ES-I3 (cell line): Measurements from ENCODE around the gene NOTCH3.

Source experiments
- H3K36me3 ChIP-seq: 2 replicates; pipeline ENCODE4 v1.6.1; 2013; ENCODE audit warnings: mild to moderate bottlenecking, low read length, control low read depth, moderate library complexity; ENCODE audit not compliant: insufficient read depth
- H3K4me1 ChIP-seq: 2 replicates; pipeline ENCODE4 v1.6.1; 2013; ENCODE audit warnings: mild to moderate bottlenecking, control low read depth, low read length; ENCODE audit not compliant: insufficient read depth
- H3K9ac ChIP-seq: 2 replicates; pipeline ENCODE4 v1.6.1; 2013; ENCODE audit warnings: low read depth, mild to moderate bottlenecking, low read length, moderate library complexity
- H3K9me3 ChIP-seq: 2 replicates; pipeline ENCODE4 v1.6.1; 2013; ENCODE audit warnings: mild to moderate bottlenecking, low read length, moderate library complexity; ENCODE audit not compliant: control insufficient read depth, insufficient read depth

NOTCH3 gene

DNA sequence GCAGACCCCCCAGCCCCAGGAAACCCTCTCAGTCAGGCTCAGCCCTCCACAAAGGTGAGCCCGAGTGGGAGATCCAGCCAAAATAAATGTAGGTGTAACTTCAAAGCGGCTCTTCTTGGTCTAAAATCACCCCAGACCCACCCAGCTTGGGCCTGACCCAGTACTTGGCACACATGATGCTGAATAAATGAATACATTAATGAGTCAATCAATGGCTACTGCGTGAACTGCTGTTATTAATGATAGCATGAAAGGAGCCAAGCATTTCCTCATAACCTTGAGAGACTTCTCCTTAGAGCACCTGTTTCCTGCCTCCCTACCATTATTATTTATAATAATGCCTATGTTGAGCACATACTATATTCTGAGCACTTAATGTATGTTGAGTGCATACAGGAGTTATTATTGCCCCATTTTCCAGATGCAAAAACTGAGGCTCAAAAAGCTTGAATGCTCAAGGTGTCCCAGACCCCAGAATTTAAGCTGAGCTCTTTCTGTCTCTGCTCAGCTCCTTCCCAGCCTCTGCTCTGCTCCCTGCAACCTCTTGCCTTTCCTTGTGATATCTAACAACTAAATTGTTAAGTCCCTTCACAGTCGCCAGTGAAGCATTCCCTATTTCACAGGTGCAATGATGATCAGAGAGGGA, 4.3 kb downstream of the NOTCH3 start:
- Histone ChIP-seq H3K9me3 (no peaks in the 10 kb centered on the region), H3K36me3 (no peaks in the 10 kb centered on the region; the same call in none of the 2 replicates), H3K4me1 (peaks cover 4% of the 10 kb centered on the region), H3K9ac (peak overlapping the region; percentile 63; the same call in 1 of the 2 replicates)

DNA sequence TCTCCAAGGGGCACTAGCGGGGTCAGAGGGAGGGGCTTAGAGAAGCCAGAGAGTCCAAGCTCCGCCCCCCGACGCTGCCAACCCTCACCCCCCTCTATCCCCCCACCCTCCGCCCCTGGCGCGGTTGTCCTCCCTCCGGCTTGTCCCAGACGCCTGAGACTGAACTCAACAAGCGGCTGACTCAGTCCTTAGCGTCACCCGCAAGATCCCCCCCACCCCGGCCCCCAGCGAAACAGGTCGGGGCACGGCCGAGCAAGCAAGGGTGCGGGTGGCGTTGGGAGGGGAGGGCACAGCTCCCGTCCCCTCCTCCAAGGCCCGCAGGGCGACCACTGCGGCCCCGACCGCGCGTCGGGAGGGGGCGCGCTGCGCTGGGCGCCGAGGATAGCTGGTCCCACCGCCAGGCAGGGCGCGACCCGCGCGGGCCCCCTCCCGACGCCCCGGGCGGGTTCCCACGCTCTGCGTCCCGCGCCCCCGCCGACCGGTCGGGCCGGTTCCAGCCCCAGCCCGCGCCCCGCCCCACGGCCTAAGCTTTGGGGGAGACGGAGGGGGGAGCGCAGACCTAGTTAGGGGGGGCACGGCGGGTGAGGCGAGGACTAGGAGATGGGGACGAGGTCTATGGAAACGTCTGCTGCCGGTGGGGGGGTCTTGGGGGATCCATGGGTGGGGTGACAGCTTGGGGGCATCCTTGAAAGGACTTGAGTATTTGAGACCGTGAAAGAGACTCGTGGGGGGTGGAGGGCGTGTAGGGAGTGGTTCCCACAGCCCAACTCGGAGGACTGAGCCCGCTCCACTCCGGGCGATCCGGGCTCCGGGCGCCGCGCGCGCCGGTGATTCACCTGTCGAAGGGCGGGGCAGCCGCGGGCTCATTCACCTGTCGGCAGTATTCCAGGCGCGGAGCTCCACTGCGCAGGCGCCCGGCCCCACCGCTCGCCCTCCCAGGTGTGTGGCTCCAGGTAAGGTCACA, 5.1 kb downstream of the NOTCH3 start:
- peaks cover 4% of the 10 kb centered on the region for H3K4me1 ChIP-seq
- H3K36me3 ChIP-seq, result no peaks in the 10 kb centered on the region; the same call in none of the 2 replicates
- peak overlapping the region; percentile 63 for H3K9ac ChIP-seq
- no peaks in the 10 kb centered on the region for H3K9me3 ChIP-seq

DNA sequence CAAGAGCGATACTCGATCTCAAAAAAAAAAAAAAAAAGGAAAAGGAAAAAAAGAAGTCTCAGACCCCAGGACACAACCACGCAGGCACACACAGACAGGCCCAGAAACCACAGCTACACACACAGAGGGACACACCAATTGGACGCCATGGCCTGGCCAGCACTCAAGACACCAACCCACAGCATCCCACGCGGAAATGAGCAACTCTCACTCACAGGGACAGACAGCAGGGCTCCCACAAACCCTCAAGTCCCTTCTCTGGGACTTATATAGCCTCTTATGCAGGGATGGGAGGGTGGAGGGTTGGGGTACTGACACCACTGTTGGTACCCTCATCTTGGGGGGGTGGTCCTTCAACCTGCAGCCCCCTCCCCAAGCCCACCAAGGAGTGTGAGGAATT, 5.9 kb downstream of the NOTCH3 start:
- no peaks in the 10 kb centered on the region for H3K9me3 ChIP-seq
- peak overlapping the region; percentile 50 for H3K9ac ChIP-seq
- H3K4me1 ChIP-seq, result peaks cover 4% of the 10 kb centered on the region
- no peaks in the 10 kb centered on the region; the same call in none of the 2 replicates for H3K36me3 ChIP-seq

DNA sequence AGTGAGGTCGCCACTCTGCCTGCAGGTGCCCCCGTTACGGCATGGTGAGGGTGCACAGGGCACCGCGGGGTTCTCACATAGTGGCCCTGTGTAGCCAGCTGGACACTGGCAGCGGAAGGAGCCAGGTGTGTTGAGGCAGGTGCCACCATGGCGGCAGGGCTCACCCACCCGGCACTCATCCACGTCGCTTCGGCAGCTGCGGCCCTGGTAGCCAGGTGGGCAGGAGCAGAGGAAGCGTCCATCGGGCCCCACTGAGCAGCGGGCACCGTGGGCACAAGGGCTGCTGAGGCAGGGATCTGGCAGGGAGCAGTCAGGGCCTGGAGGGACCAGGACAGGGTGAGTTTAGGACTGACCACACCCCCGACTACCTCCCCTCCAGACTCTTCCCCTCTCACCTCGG, 8.8 kb downstream of the NOTCH3 start:
- Histone ChIP-seq H3K4me1 (peaks cover 4% of the 10 kb centered on the region), H3K9ac (no peak overlapping the region), H3K36me3 (peaks cover 3% of the 10 kb centered on the region; the same call in 1 of the 2 replicates), H3K9me3 (no peaks in the 10 kb centered on the region)

DNA sequence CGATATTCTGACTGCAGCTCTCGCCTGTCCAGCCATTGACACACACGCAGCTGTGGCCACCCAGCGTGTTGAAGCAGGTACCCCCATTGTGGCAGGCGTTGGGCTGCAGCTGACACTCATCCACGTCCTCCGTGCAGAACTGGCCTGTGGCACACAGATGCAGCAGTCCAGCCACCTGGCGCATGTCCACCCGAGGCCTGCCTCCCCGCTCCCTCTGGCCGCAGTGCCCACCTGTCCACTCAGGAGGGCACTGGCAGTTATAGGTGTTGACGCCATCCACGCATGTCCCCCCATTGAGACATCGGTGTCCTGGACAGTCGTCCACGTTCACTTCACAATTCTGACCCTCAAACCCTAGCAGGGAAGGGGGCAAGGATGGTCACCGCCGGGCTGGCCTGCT, 9.3 kb downstream of the NOTCH3 start:
- H3K9ac ChIP-seq, result no peak overlapping the region
- peaks cover 7% of the 10 kb centered on the region for H3K36me3 ChIP-seq
- H3K9me3 ChIP-seq, result no peaks in the 10 kb centered on the region
- peaks cover 4% of the 10 kb centered on the region for H3K4me1 ChIP-seq

DNA sequence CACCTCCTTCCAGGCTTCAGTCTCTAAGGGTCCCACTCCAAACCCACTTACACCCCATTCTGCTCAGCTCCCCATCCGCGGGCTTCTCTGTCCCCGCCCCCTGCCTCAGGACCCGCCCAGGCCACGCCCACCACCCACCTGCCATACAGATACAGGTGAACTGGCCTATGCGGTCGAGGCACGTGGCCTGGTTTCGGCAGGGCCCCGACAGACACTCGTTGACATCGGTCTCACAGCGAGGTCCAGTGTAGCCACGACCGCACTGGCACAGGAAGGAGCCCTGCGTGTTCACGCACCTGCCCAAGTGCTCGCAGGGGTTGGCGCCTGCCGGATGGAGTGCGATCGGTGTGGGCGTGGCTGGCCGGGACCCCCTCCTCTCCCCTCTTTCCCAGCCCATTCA, 11.9 kb downstream of the NOTCH3 start:
- H3K4me1 ChIP-seq, result no peaks in the 10 kb centered on the region
- no peak overlapping the region for H3K9ac ChIP-seq
- H3K36me3 ChIP-seq, result peaks cover 13% of the 10 kb centered on the region
- H3K9me3 ChIP-seq, result no peaks in the 10 kb centered on the region

DNA sequence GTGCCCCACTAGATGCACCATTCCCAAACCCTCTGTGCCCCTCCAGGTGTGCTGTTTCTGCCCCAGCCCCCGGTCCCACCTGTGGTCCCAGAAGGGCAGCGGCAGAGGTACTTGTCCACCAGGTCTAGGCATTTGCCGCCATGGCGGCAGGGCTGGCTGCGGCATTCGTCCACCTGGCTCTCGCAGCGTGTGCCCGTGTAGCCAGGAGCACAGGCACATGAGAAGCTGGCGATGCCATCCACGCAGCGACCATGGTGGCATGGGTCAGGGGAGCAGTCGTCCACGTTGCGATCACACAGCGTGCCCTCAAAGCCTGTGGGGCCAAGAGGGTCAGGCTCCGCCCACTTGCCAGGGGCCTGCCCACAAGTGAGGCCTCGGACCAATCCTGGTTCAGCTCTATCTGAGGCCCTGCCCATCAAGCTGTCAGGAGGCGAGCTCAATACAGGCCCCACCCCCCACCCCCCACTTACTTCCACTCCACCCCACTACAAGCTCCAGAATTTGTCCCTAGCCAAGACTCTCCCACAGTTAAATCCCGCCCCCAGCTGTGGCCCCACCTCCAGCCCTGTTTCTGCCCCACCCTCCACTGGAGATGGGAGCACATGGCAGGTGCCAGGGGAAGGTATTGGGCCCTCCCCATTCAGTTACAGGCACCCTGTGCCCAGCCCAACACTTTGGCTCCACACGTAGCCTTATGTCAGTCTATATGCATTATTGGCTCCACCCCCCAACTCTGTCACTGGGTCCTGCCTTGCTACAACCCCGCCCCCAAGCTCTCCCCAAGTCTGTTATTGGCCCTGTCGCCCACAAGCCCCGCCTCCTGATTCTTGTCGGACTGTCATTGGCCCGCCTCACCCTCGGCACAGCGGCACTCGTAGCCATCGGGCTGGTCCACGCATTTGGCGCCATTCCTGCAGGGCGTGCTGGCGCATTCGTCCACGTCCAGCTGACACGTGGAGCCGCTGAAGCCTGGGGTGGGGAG, 13.5 kb downstream of the NOTCH3 start:
- no peaks in the 10 kb centered on the region for H3K4me1 ChIP-seq
- peaks cover 13% of the 10 kb centered on the region for H3K36me3 ChIP-seq
- H3K9ac ChIP-seq, result no peak overlapping the region
- no peaks in the 10 kb centered on the region for H3K9me3 ChIP-seq

DNA sequence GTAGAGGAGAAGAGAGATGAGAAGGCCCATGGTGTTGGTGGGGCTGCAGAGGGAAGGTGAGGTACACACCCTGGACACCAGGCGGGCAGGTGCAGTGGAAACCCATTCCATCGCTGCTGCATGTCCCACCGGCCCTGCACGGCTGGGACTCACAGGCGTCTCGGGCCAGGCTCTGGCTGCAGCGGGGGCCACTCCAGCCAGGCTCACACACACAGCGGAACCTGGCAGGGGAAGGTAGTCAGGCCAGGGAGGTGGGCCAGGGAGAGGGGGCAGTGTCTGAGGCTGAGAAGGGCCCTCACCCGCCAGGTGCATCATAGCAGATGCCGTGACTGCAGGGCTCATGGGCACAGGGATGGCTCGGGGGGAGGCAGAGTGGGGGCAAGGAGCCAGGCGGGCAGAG, 15.6 kb downstream of the NOTCH3 start:
- no peak overlapping the region for H3K9ac ChIP-seq
- peaks cover 8% of the 10 kb centered on the region; the same call in 1 of the 2 replicates for H3K4me1 ChIP-seq
- peaks cover 13% of the 10 kb centered on the region for H3K36me3 ChIP-seq
- H3K9me3 ChIP-seq, result no peaks in the 10 kb centered on the region

DNA sequence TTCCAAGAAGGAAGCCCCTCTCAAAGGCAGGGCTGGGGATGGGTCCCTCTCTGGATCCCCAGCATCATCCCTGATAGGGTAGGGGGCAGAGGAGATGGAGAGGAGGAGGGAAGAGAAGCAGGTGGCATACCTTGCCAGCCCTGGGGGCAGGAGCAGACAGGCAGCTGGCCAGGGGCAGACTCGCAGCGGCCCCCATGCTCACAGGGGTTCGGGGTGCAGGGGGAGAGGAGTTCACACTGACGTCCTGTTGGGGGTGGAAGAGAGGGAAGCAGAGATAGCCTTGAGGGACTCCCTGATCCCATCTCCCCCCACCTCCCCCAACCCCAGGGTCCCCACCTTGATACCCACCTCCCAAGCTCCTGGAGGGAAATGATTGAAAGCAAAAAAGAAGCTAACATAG, 16.0 kb downstream of the NOTCH3 start:
- H3K4me1 ChIP-seq, result peaks cover 8% of the 10 kb centered on the region; the same call in 1 of the 2 replicates
- peaks cover 14% of the 10 kb centered on the region for H3K36me3 ChIP-seq
- no peak overlapping the region for H3K9ac ChIP-seq
- H3K9me3 ChIP-seq, result no peaks in the 10 kb centered on the region

DNA sequence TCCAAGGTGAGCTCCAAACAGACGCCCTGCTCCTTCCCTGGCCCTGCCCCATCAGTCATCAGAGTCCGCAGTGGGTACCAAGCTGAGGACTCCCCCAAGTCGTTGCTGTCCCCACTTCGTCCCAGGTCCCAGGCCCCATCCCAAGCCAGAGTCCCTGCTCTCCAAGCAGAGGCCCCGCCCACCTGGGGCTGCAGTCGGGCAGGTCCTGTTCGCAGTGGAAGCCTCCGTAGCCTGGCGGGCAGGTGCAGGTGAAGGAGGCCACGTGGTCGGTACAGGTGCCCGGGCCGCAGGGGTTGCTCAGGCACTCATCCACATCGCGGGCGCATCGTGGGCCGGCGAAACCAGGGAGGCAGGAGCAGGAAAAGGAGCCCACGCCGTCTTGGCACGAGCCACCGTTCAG, 19.4 kb downstream of the NOTCH3 start:
- Histone ChIP-seq H3K4me1 (peaks cover 8% of the 10 kb centered on the region; the same call in 1 of the 2 replicates), H3K9me3 (no peaks in the 10 kb centered on the region), H3K36me3 (peaks cover 11% of the 10 kb centered on the region; the same call in 1 of the 2 replicates), H3K9ac (peak overlapping the region; percentile 45; the same call in 1 of the 2 replicates)

DNA sequence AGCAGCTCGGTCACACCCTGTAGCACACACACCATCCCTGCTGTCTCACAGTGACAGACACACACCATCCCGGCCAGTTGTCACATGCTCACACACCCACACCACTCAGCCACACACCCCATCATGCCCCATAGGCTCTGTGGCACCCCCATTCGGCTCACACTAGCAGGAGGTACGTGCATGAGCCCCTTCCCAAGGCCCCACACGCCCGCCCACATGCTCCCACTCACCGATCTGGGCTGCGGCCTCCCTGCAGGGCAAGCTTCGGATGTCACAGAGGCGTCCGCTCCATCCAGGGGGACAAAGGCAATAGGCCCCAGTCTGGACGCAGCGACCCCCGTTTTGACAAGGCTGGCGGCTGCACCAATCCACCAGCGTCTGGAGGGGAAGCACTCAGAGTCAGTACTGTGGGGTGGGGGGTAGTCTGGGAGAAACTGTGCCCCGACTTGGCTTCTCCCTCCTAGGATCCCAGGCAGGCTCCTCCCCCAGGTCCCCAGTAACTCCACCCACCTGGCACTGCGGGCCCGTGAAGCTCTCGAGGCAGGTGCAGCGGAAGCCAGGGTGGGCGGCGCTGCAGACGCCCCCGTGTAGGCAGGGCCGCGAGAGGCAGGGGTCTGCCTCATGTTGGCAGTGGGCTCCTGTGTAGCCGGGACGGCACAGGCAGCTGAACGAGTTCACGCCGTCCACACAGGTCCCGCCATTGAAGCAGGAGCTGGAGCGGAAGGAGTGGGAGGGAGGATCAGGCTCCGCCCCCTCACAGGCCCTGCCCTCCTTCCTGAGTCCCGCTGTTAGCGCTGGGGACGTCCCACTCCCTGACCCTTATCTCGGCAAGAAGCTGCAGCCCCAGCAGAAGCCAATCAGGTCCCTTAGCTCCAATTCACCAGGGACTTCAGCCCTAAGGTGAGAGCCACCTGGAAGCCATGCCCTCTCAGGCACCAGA, 20.1 kb downstream of the NOTCH3 start:
- no peaks in the 10 kb centered on the region for H3K9me3 ChIP-seq
- H3K9ac ChIP-seq, result peak overlapping the region; percentile 45; the same call in 1 of the 2 replicates
- peaks cover 11% of the 10 kb centered on the region; the same call in 1 of the 2 replicates for H3K36me3 ChIP-seq
- H3K4me1 ChIP-seq, result peaks cover 8% of the 10 kb centered on the region; the same call in 1 of the 2 replicates

DNA sequence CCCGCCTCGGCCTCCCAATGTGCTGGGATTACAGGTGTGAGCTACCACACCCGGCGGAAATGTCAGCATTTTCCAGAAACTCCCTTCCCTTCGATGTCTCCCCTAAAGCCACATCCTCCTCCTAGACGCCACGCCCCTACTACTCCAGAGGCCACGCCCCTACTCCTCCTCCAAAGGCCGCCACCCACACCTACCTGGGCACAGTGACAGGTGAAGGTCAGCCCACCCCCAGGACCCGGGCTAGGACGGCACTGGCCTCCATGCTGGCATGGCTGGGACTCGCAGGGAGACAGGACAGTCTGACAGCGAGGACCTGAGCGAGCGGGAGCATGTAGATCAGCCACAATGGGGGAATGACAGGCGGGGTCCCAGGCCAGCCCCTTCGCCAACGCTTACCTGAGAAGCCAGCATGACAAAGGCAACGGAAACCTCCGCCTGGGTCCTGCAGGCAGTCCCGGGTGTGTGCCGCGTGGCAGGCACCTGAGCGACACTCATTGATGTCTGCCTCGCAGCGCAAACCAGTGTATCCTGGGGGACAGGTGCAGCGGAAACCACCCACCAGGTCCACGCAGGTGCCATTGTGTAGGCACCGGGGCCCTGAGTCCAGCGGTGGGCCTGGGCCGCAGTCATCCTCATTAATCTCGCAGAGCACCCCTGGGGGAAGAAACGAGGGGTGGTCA, 22.0 kb downstream of the NOTCH3 start:
- Histone ChIP-seq H3K36me3 (peaks cover 6% of the 10 kb centered on the region; the same call in 1 of the 2 replicates), H3K4me1 (peaks cover 8% of the 10 kb centered on the region; the same call in 1 of the 2 replicates), H3K9ac (no peak overlapping the region), H3K9me3 (no peaks in the 10 kb centered on the region)
